GM12878 (cell line): ENCODE results near the gene CYP46A1. TPM values are rescaled to one million over a fixed set of nuclear protein-coding genes. Genes with fewer than 3 reads are reported as not detected.

Experiments
- ATAC-seq: fragments of 200-7000 bp; cut with Tn5 transposase; 3 replicates; pipeline ENCODE4 v1.9.1; 2020; ENCODE audit warnings: mild to moderate bottlenecking, moderate library complexity
- BruUV-seq: library from RNA; stranded (reverse); fragments of 400-500 nt; replicated peaks from 2 replicates; lab custom pipeline; 2021; lab: Mats Ljungman, UMichigan
- CTCF ChIA-PET: fragments of 300-600 bp; sonication (Branson Sonifier 250); formaldehyde crosslinking; extraction: SDS; loops from one replicate; lab custom pipeline; 2021; ENCODE audit warnings: inconsistent platforms; lab: Yijun Ruan, JAX
- POLR2A ChIA-PET: fragments of 350-600 bp; formaldehyde crosslinking; extraction: SDS; loops from one replicate; lab custom pipeline; 2021; ENCODE audit warnings: inconsistent platforms; lab: Charles Lee
- RAD21 ChIA-PET: fragments of 300-600 bp; sonication (Branson Sonifier 250); formaldehyde crosslinking; loops from one replicate; lab custom pipeline; 2023; ENCODE audit warnings: antibody characterized with exemption; ENCODE audit not compliant: unreplicated experiment; lab: Charles Lee
- SMC1A ChIA-PET: fragments of 300-600 bp; sonication (Branson Sonifier 250); formaldehyde crosslinking; loops from one replicate; lab custom pipeline; 2023; ENCODE audit not compliant: unreplicated experiment, uncharacterized antibody; lab: Charles Lee
- DNase-seq: peaks from one replicate; pipeline ENCODE4 v3.0.0-alpha.2; 2011; ENCODE audit warnings: low read depth, low spot score
- FAIRE-seq: peaks from 3 replicates; lab custom pipeline; 2011; peaks lifted over from hg19 to GRCh38; lab: Jason Lieb, UNC
- H2AFZ ChIP-seq: 2 replicates; pipeline ENCODE4 v1.6.0; 2011; ENCODE audit warnings: low read depth, low read length, control low read depth; ENCODE audit not compliant: control insufficient read depth
- H3K27ac ChIP-seq: 2 replicates; pipeline ENCODE4 v1.5.1; 2011; ENCODE audit warnings: control low read depth; ENCODE audit not compliant: control insufficient read depth, insufficient read depth
- H3K27me3 ChIP-seq, 2 experiments: replicated peaks in 1 of 2; 2 replicates each; pipeline versions ENCODE4 v1.6.0 to v1.6.1; 2011; ENCODE audit warnings: low read length in 1 of 2; ENCODE audit not compliant: control insufficient read depth in 2 of 2, insufficient read depth in 2 of 2
- H3K36me3 ChIP-seq, 2 experiments: 2 replicates each; pipeline ENCODE4 v1.5.1; 2011; ENCODE audit warnings: low read length in 1 of 2; ENCODE audit not compliant: control insufficient read depth in 2 of 2, insufficient read depth in 2 of 2
- H3K4me1 ChIP-seq: 2 replicates; pipeline ENCODE4 v1.6.1; 2011; ENCODE audit warnings: mild to moderate bottlenecking, low read length, moderate library complexity, mixed read lengths; ENCODE audit not compliant: control insufficient read depth, insufficient read depth
- H3K4me2 ChIP-seq: 2 replicates; pipeline ENCODE4 v1.6.0; 2011; ENCODE audit warnings: control low read depth; ENCODE audit not compliant: control insufficient read depth, insufficient read depth
- H3K4me3 ChIP-seq: fragments of 200-600 bp; sonication (generic); 2 replicates; pipeline ENCODE4 v1.5.1; 2016
- H3K79me2 ChIP-seq: 2 replicates; pipeline ENCODE4 v1.6.0; 2011; ENCODE audit warnings: low read length; ENCODE audit not compliant: control insufficient read depth, insufficient read depth
- H3K9ac ChIP-seq: 2 replicates; pipeline ENCODE4 v1.8.0; 2011; ENCODE audit warnings: low read length, control low read depth, mixed read lengths; ENCODE audit not compliant: control insufficient read depth, insufficient read depth
- H3K9me3 ChIP-seq: replicated peaks from 3 replicates; pipeline ENCODE4 v1.5.1; 2011; ENCODE audit warnings: mild to moderate bottlenecking, low read length; ENCODE audit not compliant: control insufficient read depth, insufficient read depth
- H4K20me1 ChIP-seq: 2 replicates; pipeline ENCODE4 v1.6.0; 2011; ENCODE audit not compliant: control insufficient read depth, insufficient read depth
- HDGF ChIP-seq: fragments of 450-650 bp; IDR thresholded peaks from 2 replicates; pipeline ENCODE4 v1.6.1; 2016; ENCODE audit warnings: antibody characterized with exemption
- MEF2B ChIP-seq: fragments of 450-650 bp; IDR thresholded peaks from 2 replicates; pipeline ENCODE4 v1.6.1; 2018; ENCODE audit warnings: mild to moderate bottlenecking, moderate library complexity; ENCODE audit not compliant: partially characterized antibody, poor library complexity, severe bottlenecking
- MYC ChIP-seq: IDR thresholded peaks from 2 replicates; pipeline ENCODE4 v1.6.1; 2011; ENCODE audit warnings: mild to moderate bottlenecking, low read length, moderate library complexity, inconsistent platforms; ENCODE audit not compliant: insufficient read depth, insufficient replicate concordance, insufficient read length, severe bottlenecking
- NBN ChIP-seq: fragments of 450-650 bp; IDR thresholded peaks from 2 replicates; pipeline ENCODE4 v1.6.1; 2016
- RFX5 ChIP-seq: IDR thresholded peaks from 2 replicates; pipeline ENCODE4 v1.6.1; 2011; ENCODE audit warnings: low read depth, low read length, improper control_type of control experiment
- SIN3A ChIP-seq: IDR thresholded peaks from 2 replicates; pipeline ENCODE4 v1.6.1; 2012; ENCODE audit warnings: low read depth, low read length, improper control_type of control experiment
- ZNF384 ChIP-seq: IDR thresholded peaks from 2 replicates; pipeline ENCODE4 v1.6.1; 2012; ENCODE audit warnings: low read depth, mild to moderate bottlenecking, low read length, improper control_type of control experiment, borderline replicate concordance
- WGBS: methylation state at CpG from one replicate; pipeline ENCODE4 v1.1.6; 2016; ENCODE audit warnings: low lambda C conversion rate; ENCODE audit not compliant: insufficient replicate concordance, insufficient coverage; ENCODE audit errors: missing lambda C conversion rate; 5-methylcytosine and 5-hydroxymethylcytosine counted together
- in situ Hi-C: fragments of 300-500 bp; cut with MboI; formaldehyde crosslinking; loops from 9 replicates; pipeline ENCODE4 v1.14.3; 2018; ENCODE audit warnings: mixed read lengths
- intact Hi-C: fragments of 100-400 bp; cut with micrococcal nuclease; formaldehyde crosslinking; loops from one replicate; pipeline ENCODE4 v1.14.2; 2022; ENCODE audit not compliant: unreplicated experiment
- polyA plus RNA-seq, 11 experiments: library from polyadenylated mRNA; depleted of rRNA in 4 of 11; unstranded in 6 of 11; stranded (reverse) in 5 of 11; fragments of >200 nt; fragmentation: Nextera tagmentation in 4 of 11; fragmentation: Illumina TruSeq in 1 of 11; extraction: Ambion mirVana in 4 of 11; extraction: Trizol in 1 of 11; gene quantifications; 1 replicate in 1 of 11; 2 replicates in 10 of 11; pipeline versions ENCODE4 v1.2.1 to v1.2.3, GENCODE V29; 2011 to 2016; ENCODE audit warnings: inconsistent platforms in 2 of 11, missing spikeins in 2 of 11, low read depth in 1 of 11
- total RNA-seq, 4 experiments: library from RNA; depleted of rRNA in 3 of 4; stranded (reverse); fragments of >200 nt in 3 of 4; fragmentation: Illumina TruSeq in 1 of 4; extraction: Trizol in 1 of 4; gene quantifications; 2 replicates each; pipeline versions ENCODE4 v1.2.1 to v1.2.3, GENCODE V29; 2013 to 2021

The CYP46A1 gene
- total and polyA plus RNA-seq, 10 of the 15 experiments (the other 5 are each of a cell fraction or from before 2014, with no cell fraction given) = 0.04 to 0.11 TPM; not detected in 8

DNA sequence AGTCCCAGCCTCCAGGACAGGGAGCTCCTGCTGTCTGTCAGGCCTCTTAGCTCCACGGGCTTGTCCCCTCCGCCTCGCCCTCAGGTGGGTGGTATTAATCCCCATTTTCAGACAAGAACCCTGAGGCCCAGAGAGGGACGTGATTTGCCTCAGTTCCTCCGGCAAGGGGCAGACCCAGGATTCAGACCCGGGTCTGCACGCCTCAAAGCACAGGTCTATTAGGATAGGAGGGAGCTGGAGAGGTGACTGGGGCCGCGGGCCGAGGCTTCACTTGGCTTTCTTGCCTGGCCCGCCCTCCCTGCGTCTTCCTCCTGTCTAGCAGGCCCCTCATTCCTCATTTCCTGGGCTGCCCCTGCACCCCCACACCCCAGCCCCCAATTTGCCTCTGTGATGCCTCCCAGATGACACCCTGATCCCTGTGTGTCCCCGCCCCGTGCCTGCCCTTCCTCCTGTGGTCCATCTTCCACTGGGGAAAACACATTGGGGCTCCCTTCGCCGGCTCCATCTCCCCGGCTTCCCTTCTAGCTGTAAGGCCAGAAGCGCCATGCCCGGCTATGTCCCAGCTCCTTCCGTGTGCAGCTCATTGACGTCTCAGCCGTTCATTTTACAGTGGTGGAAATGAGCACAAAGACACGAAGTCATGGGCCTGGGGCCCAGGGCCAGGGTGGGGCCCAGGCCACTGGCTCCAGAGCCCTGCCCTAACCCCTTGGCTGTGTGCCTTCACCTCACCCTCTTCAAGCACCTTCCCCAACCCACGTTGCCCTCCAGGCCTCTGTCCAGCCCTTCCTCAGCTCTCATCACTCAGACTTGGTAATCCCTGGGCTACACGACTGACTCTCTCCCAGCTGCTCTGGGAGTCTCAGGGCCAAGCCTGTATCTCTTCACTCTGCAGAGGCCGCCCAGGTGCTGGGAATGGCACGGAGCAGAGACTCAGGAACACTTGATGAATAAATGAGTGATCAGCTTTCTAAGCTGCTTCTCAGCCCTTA is 15.5 kb upstream of the CYP46A1 start:
- peaks cover 22% of the 10 kb centered on the region for H3K4me1 ChIP-seq
- BruUV-seq = no TSS peak
- H3K27ac ChIP-seq = no peak overlapping the region
- ATAC-seq (no peak), FAIRE-seq (no peak), DNase-seq (no peak)
- ChIA-PET CTCF (interaction anchor here (0.6 to 1.9 kb wide), 4 partner anchors 15 to 246 kb away, joined by 3 to 7 read pairs (median 4); partner anchors contain the start of gene CYP46A1), RAD21 (no interaction called here), SMC1A (interaction anchor here (0.5 to 0.6 kb wide), 2 partner anchors 153 to 243 kb away, joined by 3 to 4 read pairs; no protein-coding TSS in a partner anchor), POLR2A (no interaction called here)
- H3K27me3 ChIP-seq = peaks cover 0 to 2% of the 10 kb centered on the region in 2 experiments; a peak in 1 of 4 replicates
- intact Hi-C loops = no loop called here
- H3K9ac ChIP-seq = no peak overlapping the region
- no peaks in the 10 kb centered on the region for H3K79me2 ChIP-seq
- no peak overlapping the region for H2AFZ ChIP-seq
- 56% methylated on average over 27 of the region's 27 CpGs for WGBS
- in situ Hi-C loops = no loop called here
- H3K4me2 ChIP-seq = no peak overlapping the region
- H3K9me3 ChIP-seq = no peaks in the 10 kb centered on the region
- H3K4me3 ChIP-seq = no peak overlapping the region
- H3K36me3 ChIP-seq = no peaks in the 10 kb centered on the region
- TF ChIP-seq SIN3A = no peak
- TF ChIP-seq MEF2B = no peak
- TF ChIP-seq MYC = no peak
- TF ChIP-seq NBN = no peak
- no peak for TF ChIP-seq HDGF
- no peak for TF ChIP-seq ZNF384
- TF ChIP-seq RFX5 = no peak
- TF ChIP-seq, all 136 proteins: peak for 0
- H4K20me1 ChIP-seq = no peaks in the 10 kb centered on the region
